DND-41 (cell line): ENCODE results near the gene BCL2L1.

Source experiments
- CTCF ChIP-seq: IDR thresholded peaks from 2 replicates; pipeline ENCODE4 v1.5.1; 2012; ENCODE audit warnings: borderline replicate concordance, low read length, moderate library complexity, mild to moderate bottlenecking; ENCODE audit not compliant: poor library complexity, severe bottlenecking; ENCODE audit errors: extremely low read depth
- EZH2 ChIP-seq: IDR thresholded peaks from 3 replicates; pipeline ENCODE4 v1.6.1; 2012; ENCODE audit warnings: borderline replicate concordance, low read depth, mild to moderate bottlenecking, moderate library complexity, low read length, inconsistent platforms; ENCODE audit not compliant: severe bottlenecking

DNA sequence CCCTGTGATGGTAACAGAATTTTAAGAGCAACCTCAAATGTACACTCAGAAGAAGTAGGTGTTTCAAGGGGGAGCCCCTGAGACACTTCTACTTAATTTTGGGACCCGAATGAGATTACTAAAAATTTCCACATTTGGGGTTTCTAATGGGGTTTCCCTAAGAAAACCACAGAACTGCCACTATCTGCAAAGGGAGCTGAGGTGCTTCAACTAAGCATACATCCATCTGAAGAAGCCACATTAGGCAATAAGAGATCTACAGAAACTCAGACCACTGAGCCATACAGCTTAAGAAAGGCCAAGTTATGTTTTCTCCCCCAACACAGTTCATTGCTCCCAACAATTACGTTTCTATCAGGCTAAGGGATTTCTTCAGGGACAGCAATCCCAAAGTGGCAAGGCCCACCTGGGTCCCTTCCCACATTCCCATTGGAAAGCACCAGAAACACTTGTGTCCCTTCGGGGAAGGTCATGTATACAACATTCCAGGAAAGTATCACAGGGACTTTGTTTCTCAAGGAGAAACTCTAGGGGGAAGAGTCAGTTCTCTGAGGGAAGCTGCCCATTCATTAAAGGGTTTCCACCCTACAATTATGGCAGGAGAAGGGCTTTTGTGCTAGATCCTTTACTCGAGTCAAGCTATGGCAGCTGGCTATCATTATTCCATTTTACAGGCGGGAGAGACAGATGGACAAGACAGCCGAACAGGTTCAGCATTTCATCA, 5.0 kb downstream of the BCL2L1 start:
- peak; percentile 19 for TF ChIP-seq CTCF
- no peak for TF ChIP-seq EZH2
